GM23338 (cell line): ENCODE results near the gene GNAI3. TPM values are rescaled to one million over a fixed set of nuclear protein-coding genes. Genes with fewer than 3 reads are reported as not detected.

ENCODE experiments used
- ATAC-seq: fragments of 200-7000 bp; cut with Tn5 transposase; 3 replicates; pipeline ENCODE4 v1.9.1; 2020
- DNase-seq: peaks from one replicate; pipeline ENCODE4 v3.0.0-alpha.2; 2015; ENCODE audit warnings: low spot score
- H2AFZ ChIP-seq: fragments of 200-600 bp; sonication (generic); 2 replicates; pipeline ENCODE4 v1.8.0; 2016; ENCODE audit warnings: antibody characterized with exemption, mild to moderate bottlenecking, moderate library complexity
- H3F3A ChIP-seq: fragments of 200-600 bp; sonication (generic); replicated peaks from 2 replicates; pipeline ENCODE4 v1.8.0; 2017; ENCODE audit warnings: antibody characterized with exemption, mixed run types, low read depth
- H3K27ac ChIP-seq: fragments of 200-600 bp; sonication (generic); 2 replicates; pipeline ENCODE4 v1.6.1; 2016; ENCODE audit warnings: low read depth
- H3K27me3 ChIP-seq: fragments of 200-600 bp; sonication (generic); 2 replicates; pipeline ENCODE4 v1.8.0; 2016; ENCODE audit warnings: mild to moderate bottlenecking, mixed run types, moderate library complexity; ENCODE audit not compliant: insufficient read depth
- H3K36me3 ChIP-seq: fragments of 200-600 bp; sonication (generic); 2 replicates; pipeline ENCODE4 v1.8.0; 2016; ENCODE audit warnings: mild to moderate bottlenecking; ENCODE audit not compliant: insufficient read depth
- H3K4me1 ChIP-seq: fragments of 200-600 bp; sonication (generic); 2 replicates; pipeline ENCODE4 v1.8.0; 2016; ENCODE audit warnings: mild to moderate bottlenecking, moderate library complexity; ENCODE audit not compliant: insufficient read depth
- H3K4me2 ChIP-seq: fragments of 200-600 bp; sonication (generic); 2 replicates; pipeline ENCODE4 v1.7.1; 2017; ENCODE audit warnings: mixed run types
- H3K4me3 ChIP-seq: fragments of 200-600 bp; sonication (generic); 2 replicates; pipeline ENCODE4 v1.6.1; 2016; ENCODE audit warnings: mixed run types
- H3K79me2 ChIP-seq: fragments of 200-600 bp; sonication (generic); replicated peaks from 2 replicates; pipeline ENCODE4 v1.8.0; 2017; ENCODE audit warnings: mild to moderate bottlenecking; ENCODE audit not compliant: insufficient read depth
- H3K9me2 ChIP-seq: fragments of 200-600 bp; sonication (generic); 2 replicates; pipeline ENCODE4 v1.8.0; 2017; ENCODE audit not compliant: insufficient read depth
- H4K20me1 ChIP-seq: fragments of 200-600 bp; sonication (generic); replicated peaks from 2 replicates; pipeline ENCODE4 v1.8.0; 2017; ENCODE audit warnings: mild to moderate bottlenecking; ENCODE audit not compliant: insufficient read depth
- H3K27ac Mint-ChIP-seq: 2 replicates; pipeline ENCODE4 v1.8.0; 2020; ENCODE audit warnings: inconsistent platforms, mild to moderate bottlenecking, moderate library complexity, mixed read lengths
- H3K27me3 Mint-ChIP-seq: 3 replicates; pipeline ENCODE4 v1.8.0; 2022; ENCODE audit warnings: low read depth, mild to moderate bottlenecking, moderate library complexity, mixed read lengths, inconsistent platforms; ENCODE audit not compliant: insufficient read depth, poor library complexity
- H3K36me3 Mint-ChIP-seq: 3 replicates; pipeline ENCODE4 v1.8.0; 2021; ENCODE audit warnings: low read depth, mild to moderate bottlenecking, inconsistent platforms, moderate library complexity, mixed read lengths
- H3K4me1 Mint-ChIP-seq: 3 replicates; pipeline ENCODE4 v1.8.0; 2020; ENCODE audit warnings: mild to moderate bottlenecking, inconsistent platforms, mixed read lengths
- H3K4me3 Mint-ChIP-seq: 3 replicates; pipeline ENCODE4 v1.8.0; 2021; ENCODE audit warnings: moderate library complexity, mild to moderate bottlenecking, inconsistent platforms, mixed read lengths
- H3K9me3 Mint-ChIP-seq: 3 replicates; pipeline ENCODE4 v1.8.0; 2020; ENCODE audit warnings: moderate library complexity, mild to moderate bottlenecking, inconsistent platforms, mixed read lengths
- CREB1 ChIP-seq: fragments of 250-450 bp; sonication (Bioruptor Pico); IDR thresholded peaks from 2 replicates; pipeline ENCODE4 v1.5.0; 2020; ENCODE audit warnings: low read depth, mild to moderate bottlenecking, moderate library complexity
- CTCF ChIP-seq, 2 experiments: fragments of 200-600 bp in 1 of 2; sonication (generic) in 1 of 2; conservative IDR thresholded peaks; 2 replicates each; pipeline versions ENCODE4 v1.5.1 to v1.6.1; 2016 to 2017; ENCODE audit warnings: antibody characterized with exemption in 2 of 2, low read depth in 2 of 2, mild to moderate bottlenecking in 2 of 2, moderate library complexity in 1 of 2
- EZH2 ChIP-seq: fragments of 200-600 bp; sonication (generic); IDR thresholded peaks from one replicate; pipeline ENCODE4 v1.8.0; 2017; ENCODE audit warnings: antibody characterized with exemption, mild to moderate bottlenecking, low read depth; ENCODE audit not compliant: unreplicated experiment
- EZH2phosphoT487 ChIP-seq: fragments of 200-600 bp; sonication (generic); IDR thresholded peaks from one replicate; pipeline ENCODE4 v1.8.1; 2018; ENCODE audit warnings: antibody characterized with exemption; ENCODE audit not compliant: unreplicated experiment
- JUNB ChIP-seq: IDR thresholded peaks from one replicate; pipeline ENCODE4 v1.6.1; 2016; ENCODE audit warnings: antibody characterized with exemption; ENCODE audit not compliant: unreplicated experiment
- NANOG ChIP-seq: IDR thresholded peaks from 2 replicates; pipeline ENCODE4 v1.6.1; 2016; ENCODE audit warnings: antibody characterized with exemption, borderline replicate concordance
- POLR2AphosphoS5 ChIP-seq: IDR thresholded peaks from 2 replicates; pipeline ENCODE4 v1.6.1; 2016; ENCODE audit warnings: antibody characterized with exemption, low read depth
- REST ChIP-seq: IDR thresholded peaks from one replicate; pipeline ENCODE4 v1.6.1; 2018; ENCODE audit warnings: antibody characterized with exemption; ENCODE audit not compliant: unreplicated experiment
- STAT1 ChIP-seq: IDR thresholded peaks from one replicate; pipeline ENCODE4 v1.6.1; 2016; ENCODE audit warnings: antibody characterized with exemption; ENCODE audit not compliant: unreplicated experiment
- ZNF114 ChIP-seq: fragments of 250-450 bp; sonication (Bioruptor Pico); IDR thresholded peaks from 2 replicates; pipeline ENCODE4 v1.5.0; 2020; ENCODE audit warnings: mild to moderate bottlenecking, moderate library complexity
- ZNF331 ChIP-seq: fragments of 250-450 bp; sonication (Bioruptor Pico); IDR thresholded peaks from 2 replicates; pipeline ENCODE4 v1.5.0; 2020; ENCODE audit warnings: low read depth, mild to moderate bottlenecking, moderate library complexity
- ZNF462 ChIP-seq: fragments of 250-450 bp; sonication (Bioruptor Pico); IDR thresholded peaks from 2 replicates; pipeline ENCODE4 v1.5.0; 2020; ENCODE audit warnings: mild to moderate bottlenecking, moderate library complexity
- polyA plus RNA-seq: library from polyadenylated mRNA; unstranded; fragments of >200 nt; fragmentation: Nextera tagmentation; extraction: Ambion mirVana; gene quantifications from 2 replicates; pipeline ENCODE4 v1.2.1, GENCODE V29; 2016
- total RNA-seq: library from RNA; depleted of rRNA; stranded (reverse); fragments of >200 nt; shearing (Covaris generic); gene quantifications from 2 replicates; pipeline ENCODE4 v1.2.3, GENCODE V29; 2014
- TF ChIP-seq, protein P1 (sequence below): IDR thresholded peaks from 2 replicates; pipeline ENCODE4 v1.6.1; 2016; ENCODE audit warnings: antibody characterized with exemption

Gene GNAI3
- total and polyA plus RNA-seq, 2 experiments from 2014 or later = 4.5 to 10.2 TPM

- Histone ChIP-seq H4K20me1 (no peaks in the 10 kb centered on the region), H3K79me2 (no peaks in the 10 kb centered on the region), H2AFZ (peak overlapping the region; percentile 89; the same call in 1 of the 2 replicates), H3K4me3 (peak overlapping the region; percentile 91), H3K36me3 (no peaks in the 10 kb centered on the region), H3K9me2 (no peaks in the 10 kb centered on the region; the same call in 1 of the 2 replicates), H3K27ac (no peak overlapping the region), H3K27me3 (peaks cover 36% of the 10 kb centered on the region), H3F3A (no peaks in the 10 kb centered on the region), H3K4me2 (peak overlapping the region; percentile 86), H3K4me1 (peaks cover 7% of the 10 kb centered on the region; the same call in 1 of the 2 replicates)
- peak overlapping the region; percentile 83 for H3K4me3 Mint-ChIP-seq
- peaks cover 12% of the 10 kb centered on the region for H3K27me3 Mint-ChIP-seq
- no peak for TF ChIP-seq ZNF462
- no peak for TF ChIP-seq CTCF (conservative IDR thresholded peaks at IDR 0.05; ENCODE audit: low read depth in 2 of 2)
- TF ChIP-seq EZH2 = no peak
- no peak for TF ChIP-seq CREB1
- TF ChIP-seq POLR2AphosphoS5 = no peak
- no peak for TF ChIP-seq EZH2phosphoT487
- no peak for TF ChIP-seq REST
- no peak for TF ChIP-seq NANOG
- no peak for TF ChIP-seq JUNB
- no peak for TF ChIP-seq STAT1
- TF ChIP-seq, protein P1, sequence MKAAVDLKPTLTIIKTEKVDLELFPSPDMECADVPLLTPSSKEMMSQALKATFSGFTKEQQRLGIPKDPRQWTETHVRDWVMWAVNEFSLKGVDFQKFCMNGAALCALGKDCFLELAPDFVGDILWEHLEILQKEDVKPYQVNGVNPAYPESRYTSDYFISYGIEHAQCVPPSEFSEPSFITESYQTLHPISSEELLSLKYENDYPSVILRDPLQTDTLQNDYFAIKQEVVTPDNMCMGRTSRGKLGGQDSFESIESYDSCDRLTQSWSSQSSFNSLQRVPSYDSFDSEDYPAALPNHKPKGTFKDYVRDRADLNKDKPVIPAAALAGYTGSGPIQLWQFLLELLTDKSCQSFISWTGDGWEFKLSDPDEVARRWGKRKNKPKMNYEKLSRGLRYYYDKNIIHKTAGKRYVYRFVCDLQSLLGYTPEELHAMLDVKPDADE = no peak
- TF ChIP-seq ZNF331 = no peak
- no peak for TF ChIP-seq ZNF114 (CRISPR knock-in tag)
- H3K4me1 Mint-ChIP-seq = peaks cover 11% of the 10 kb centered on the region
- H3K27ac Mint-ChIP-seq = no peak overlapping the region
- no peaks in the 10 kb centered on the region for H3K9me3 Mint-ChIP-seq
- ATAC-seq (no peak), DNase-seq (no peak)
- no peaks in the 10 kb centered on the region; the same call in 2 of the 3 replicates for H3K36me3 Mint-ChIP-seq
Observed at GRCh38 chr1:109508873-109509175, 39.6 kb upstream of the GNAI3 start.
